Gastroesophageal sphincter (tissue), 3 donors: ENCODE data around the gene C6orf89.

Experiments
- CTCF ChIP-seq, 4 experiments: fragments of 200-600 bp in 2 of 4; fragments of 450-650 bp in 2 of 4; sonication (generic) in 1 of 4; IDR thresholded peaks; one replicate each; pipeline ENCODE4 v1.5.1; 2017 to 2019; ENCODE audit warnings: antibody characterized with exemption in 4 of 4, mild to moderate bottlenecking in 2 of 4, moderate library complexity in 2 of 4
- EP300 ChIP-seq: sonication (generic); formaldehyde crosslinking; IDR thresholded peaks from one replicate; pipeline ENCODE4 v1.6.1; 2017; ENCODE audit warnings: antibody characterized with exemption, mild to moderate bottlenecking

GRCh38 chr6:36850021-36850420 lies 35.7 kb upstream of the C6orf89 start:
- TF ChIP-seq CTCF (IDR thresholded peaks at IDR 0.05) (no peak), EP300 (no peak)
